OCI-LY3 (cell line): Measurements from ENCODE around the gene GJD2.

Experiments
- H2AFZ ChIP-seq: fragments of 200-600, 300-600 bp; shearing (Covaris generic); 2 replicates; pipeline ENCODE4 v1.6.0; 2014; ENCODE audit warnings: antibody characterized with exemption, low read depth, low read length
- H3K27ac ChIP-seq: fragments of 200-600, 300-600 bp; sonication (generic); 2 replicates; pipeline ENCODE4 v1.5.1; 2014; ENCODE audit warnings: mild to moderate bottlenecking, low read length, moderate library complexity, mixed read lengths
- H3K27me3 ChIP-seq: fragments of 200-600, 300-600 bp; sonication (generic); 2 replicates; pipeline ENCODE4 v1.6.1; 2014; ENCODE audit warnings: low read depth, low read length, mixed read lengths
- H3K36me3 ChIP-seq: fragments of 200-600, 300-600 bp; sonication (generic); replicated peaks from 2 replicates; pipeline ENCODE3; 2014; ENCODE audit warnings: low read depth, low read length, mixed read lengths
- H3K4me1 ChIP-seq: fragments of 300-600, 200-600 bp; sonication (generic); 2 replicates; pipeline ENCODE4 v1.6.1; 2014; ENCODE audit warnings: low read length, mixed read lengths
- H3K4me2 ChIP-seq: fragments of 200-600, 300-600 bp; sonication (generic); 2 replicates; pipeline ENCODE4 v1.6.1; 2014; ENCODE audit warnings: low read length, mixed read lengths
- H3K4me3 ChIP-seq: fragments of 300-600, 200-600 bp; sonication (generic); 2 replicates; pipeline ENCODE4 v1.5.1; 2014; ENCODE audit warnings: antibody characterized with exemption, mild to moderate bottlenecking, low read length, moderate library complexity
- H3K79me2 ChIP-seq: fragments of 300-600, 200-600 bp; shearing (Covaris generic); 2 replicates; pipeline ENCODE4 v1.6.1; 2014; ENCODE audit warnings: mild to moderate bottlenecking, low read length, mixed read lengths
- H3K9ac ChIP-seq: fragments of 300-600, 200-600 bp; shearing (Covaris generic); 2 replicates; pipeline ENCODE4 v1.6.0; 2014; ENCODE audit warnings: mild to moderate bottlenecking, low read length, moderate library complexity
- H3K9me3 ChIP-seq: fragments of 200-600, 300-600 bp; shearing (Covaris generic); 2 replicates; pipeline ENCODE4 v1.6.1; 2014; ENCODE audit warnings: low read length, mixed read lengths; ENCODE audit not compliant: insufficient read depth
- H4K20me1 ChIP-seq: fragments of 200-600, 300-600 bp; sonication (generic); 2 replicates; pipeline ENCODE4 v1.6.1; 2016; ENCODE audit warnings: low read length, mixed read lengths; ENCODE audit not compliant: insufficient read depth
- CTCF ChIP-seq: fragments of 200-600, 300-600 bp; sonication (generic); IDR thresholded peaks from 2 replicates; pipeline ENCODE4 v1.5.1; 2014; ENCODE audit warnings: antibody characterized with exemption, low read length, low read depth
- EZH2phosphoT487 ChIP-seq: fragments of 200-600 bp; shearing (Covaris generic); IDR thresholded peaks from 2 replicates; pipeline ENCODE4 v1.6.1; 2018; ENCODE audit warnings: antibody characterized with exemption, mixed run types, low read depth

The GJD2 gene

DNA sequence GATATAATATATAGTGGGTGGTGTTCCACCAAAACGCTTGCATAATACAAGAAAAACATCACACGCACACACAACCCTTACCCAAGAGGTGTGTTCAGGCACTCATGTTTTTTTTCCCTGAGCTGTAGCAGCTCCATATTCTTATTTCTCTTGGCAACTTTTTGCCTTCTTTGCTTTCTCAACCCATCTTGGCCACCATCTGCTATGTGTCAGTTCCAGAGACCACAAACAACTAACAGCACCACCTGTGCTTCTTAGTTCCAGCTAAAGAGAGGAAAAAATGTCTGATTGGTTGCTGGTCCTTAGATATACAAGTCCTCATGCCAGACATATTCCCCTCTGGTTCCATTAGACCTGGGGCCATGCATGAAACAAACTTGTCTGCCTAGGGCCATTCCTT, 28.6 kb upstream of the GJD2 start:
- Histone ChIP-seq H3K4me2 (no peak overlapping the region), H3K9me3 (no peaks in the 10 kb centered on the region), H2AFZ (no peak overlapping the region), H3K27me3 (peaks cover 11% of the 10 kb centered on the region), H3K79me2 (no peaks in the 10 kb centered on the region), H3K36me3 (no peaks in the 10 kb centered on the region), H3K4me1 (no peaks in the 10 kb centered on the region), H3K4me3 (no peak overlapping the region), H4K20me1 (no peaks in the 10 kb centered on the region), H3K9ac (no peak overlapping the region), H3K27ac (no peak overlapping the region)
- no peak for TF ChIP-seq EZH2phosphoT487
- no peak for TF ChIP-seq CTCF

DNA sequence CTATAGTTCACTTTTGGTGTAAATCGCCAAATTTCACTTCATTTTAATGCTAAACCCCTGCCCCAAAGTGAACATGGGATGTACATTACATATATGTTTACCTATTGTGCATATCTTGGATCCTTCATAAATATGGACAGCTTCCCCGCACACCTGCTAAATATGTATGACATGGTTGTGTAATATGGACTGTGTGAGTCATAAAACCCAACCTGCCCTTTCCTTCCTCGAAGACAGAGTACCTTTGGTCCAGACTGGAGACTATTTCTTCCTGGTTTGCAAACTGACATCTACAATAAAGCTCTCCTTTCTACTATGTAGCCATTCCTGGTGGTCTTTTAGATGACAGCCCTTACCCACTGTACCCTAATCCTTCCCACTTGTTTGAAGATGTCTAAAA, 28.1 kb upstream of the GJD2 start:
- Histone ChIP-seq H2AFZ (no peak overlapping the region), H3K27me3 (peaks cover 11% of the 10 kb centered on the region), H3K4me2 (no peak overlapping the region), H3K27ac (no peak overlapping the region), H3K9me3 (no peaks in the 10 kb centered on the region), H3K79me2 (no peaks in the 10 kb centered on the region), H3K9ac (no peak overlapping the region), H3K36me3 (no peaks in the 10 kb centered on the region), H4K20me1 (no peaks in the 10 kb centered on the region), H3K4me3 (no peak overlapping the region), H3K4me1 (no peaks in the 10 kb centered on the region)
- TF ChIP-seq CTCF (no peak), EZH2phosphoT487 (no peak)

DNA sequence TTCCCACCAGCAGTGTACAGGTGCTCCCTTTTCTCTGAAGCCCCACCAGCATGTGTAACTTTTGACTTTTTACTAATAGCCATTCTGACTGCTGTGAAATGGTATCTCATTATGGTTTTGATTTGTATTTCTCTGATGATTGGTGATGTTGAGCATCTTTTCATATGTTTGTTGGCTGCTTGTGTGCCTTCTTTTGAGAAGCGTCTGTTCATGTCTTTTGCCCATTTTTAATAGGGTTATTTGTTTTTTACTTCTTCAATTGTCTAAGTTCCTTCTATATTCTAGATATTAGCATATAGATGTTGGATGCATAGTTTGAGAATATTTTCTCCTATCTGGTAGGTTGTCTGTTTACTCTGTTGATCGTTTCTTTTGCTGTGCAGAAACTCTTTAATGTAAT, 25.9 kb upstream of the GJD2 start:
- Histone ChIP-seq H4K20me1 (no peaks in the 10 kb centered on the region), H3K27ac (no peak overlapping the region)

DNA sequence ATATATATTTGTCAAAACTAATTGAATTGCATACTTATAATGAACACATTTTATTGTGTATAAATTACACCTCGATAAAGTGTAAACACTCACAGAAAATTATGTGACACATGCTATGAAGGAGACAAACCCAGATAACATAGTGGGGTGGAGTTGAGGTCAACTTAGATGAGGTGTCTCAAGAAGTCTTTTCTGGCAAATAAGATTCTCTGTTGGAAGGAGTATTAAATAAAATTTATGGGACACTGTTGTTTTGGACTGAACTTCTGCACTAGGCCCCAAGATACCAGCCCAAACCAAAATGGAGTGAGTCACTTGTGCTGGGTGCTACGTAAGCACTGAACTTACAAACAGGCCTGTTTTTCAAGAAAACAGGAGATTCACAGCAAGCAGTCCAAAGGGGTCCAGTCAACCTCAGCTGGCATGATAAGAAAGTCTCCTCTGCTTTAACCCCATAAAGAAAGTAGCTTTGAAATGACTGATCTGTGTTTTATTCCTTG, 21.9 kb upstream of the GJD2 start:
- no peak overlapping the region for H3K9ac ChIP-seq
- no peak overlapping the region for H3K27ac ChIP-seq
- H2AFZ ChIP-seq, result no peak overlapping the region
- H3K4me3 ChIP-seq, result no peak overlapping the region
- no peaks in the 10 kb centered on the region for H3K36me3 ChIP-seq
- no peaks in the 10 kb centered on the region for H3K79me2 ChIP-seq
- no peak for TF ChIP-seq EZH2phosphoT487
- no peak for TF ChIP-seq CTCF
- no peaks in the 10 kb centered on the region for H3K9me3 ChIP-seq
- peaks cover 25% of the 10 kb centered on the region; the same call in 1 of the 2 replicates for H3K27me3 ChIP-seq
- no peak overlapping the region for H3K4me2 ChIP-seq
- H4K20me1 ChIP-seq, result no peaks in the 10 kb centered on the region
- H3K4me1 ChIP-seq, result no peaks in the 10 kb centered on the region

More for the DNA sequence above, 25.9 kb upstream of the GJD2 start:
- Histone ChIP-seq H3K9me3 (no peaks in the 10 kb centered on the region), H3K4me1 (no peaks in the 10 kb centered on the region), H3K4me2 (no peak overlapping the region), H3K36me3 (no peaks in the 10 kb centered on the region), H3K79me2 (no peaks in the 10 kb centered on the region), H3K4me3 (no peak overlapping the region), H3K27me3 (peaks cover 11% of the 10 kb centered on the region; the same call in 1 of the 2 replicates), H3K9ac (no peak overlapping the region), H2AFZ (no peak overlapping the region)
- TF ChIP-seq EZH2phosphoT487, result no peak
- no peak for TF ChIP-seq CTCF
